ENCODE data around the gene MMAB.

Gene MMAB

DNA sequence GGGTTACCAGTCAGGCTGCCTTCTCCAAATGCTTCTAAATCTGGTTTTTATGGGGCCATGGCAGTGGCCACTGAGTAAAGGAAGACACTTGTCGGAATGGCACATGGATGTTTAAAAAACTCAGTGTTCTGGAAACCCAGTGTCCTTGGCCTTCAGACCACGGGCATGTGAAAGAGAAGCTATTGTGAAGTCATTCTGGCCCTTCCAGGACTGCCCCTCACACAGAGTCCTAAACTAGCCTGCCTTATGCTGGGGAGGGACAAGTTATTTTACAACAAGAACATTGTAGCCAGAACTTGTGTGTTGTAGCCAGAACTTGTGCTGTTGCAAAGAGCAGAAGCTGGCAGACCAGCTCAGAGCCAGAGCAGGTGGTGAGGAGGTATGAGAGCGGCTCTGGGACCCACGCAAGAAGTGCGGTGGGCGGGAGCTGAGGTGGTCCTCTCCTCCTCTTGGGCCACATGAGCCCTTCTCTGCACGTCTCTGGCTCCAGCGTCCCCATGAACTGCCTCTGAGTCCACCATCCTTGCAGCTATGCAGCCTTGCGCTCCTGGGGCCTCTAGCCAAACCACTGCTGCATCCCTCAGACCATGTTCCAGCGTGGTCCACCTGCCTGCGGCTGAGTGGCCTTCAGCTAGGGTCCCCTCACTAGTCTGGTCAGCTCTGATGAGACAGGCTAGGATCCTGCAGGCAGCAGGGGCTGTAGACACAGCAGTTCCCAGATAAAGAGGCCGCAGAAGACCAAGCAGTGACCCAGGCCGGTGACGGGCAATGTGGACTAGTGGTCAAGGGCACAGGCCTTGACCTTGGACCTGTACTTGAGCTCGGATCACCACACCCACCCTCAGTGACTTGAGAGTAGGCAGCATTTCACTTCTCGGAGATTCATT lies 32.5 kb downstream of the MMAB start:
- DNase-seq (ENCODE audit: low read depth in 2 of 2): no peak

DNA sequence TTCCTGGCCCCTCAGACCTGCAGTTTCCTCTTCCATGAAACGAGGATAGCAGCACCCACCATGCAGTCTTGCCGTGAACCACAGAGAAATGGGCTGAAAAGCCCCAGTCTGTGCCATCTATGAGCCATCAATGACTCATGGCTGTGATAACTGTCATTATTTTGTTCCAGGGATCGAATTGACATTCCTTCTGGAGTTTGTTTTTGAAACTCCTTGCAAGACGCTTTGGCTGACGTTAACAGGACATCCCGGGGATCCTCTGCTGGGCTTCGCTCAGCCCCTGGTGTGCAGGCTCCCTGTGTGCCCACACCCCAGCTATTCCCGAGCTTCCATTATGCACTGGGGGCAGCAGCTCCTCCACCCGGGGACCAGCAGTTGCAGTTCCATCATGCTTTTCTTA lies 33.8 kb downstream of the MMAB start:
- no peak for DNase-seq (ENCODE audit: low read depth in 2 of 2)

DNA sequence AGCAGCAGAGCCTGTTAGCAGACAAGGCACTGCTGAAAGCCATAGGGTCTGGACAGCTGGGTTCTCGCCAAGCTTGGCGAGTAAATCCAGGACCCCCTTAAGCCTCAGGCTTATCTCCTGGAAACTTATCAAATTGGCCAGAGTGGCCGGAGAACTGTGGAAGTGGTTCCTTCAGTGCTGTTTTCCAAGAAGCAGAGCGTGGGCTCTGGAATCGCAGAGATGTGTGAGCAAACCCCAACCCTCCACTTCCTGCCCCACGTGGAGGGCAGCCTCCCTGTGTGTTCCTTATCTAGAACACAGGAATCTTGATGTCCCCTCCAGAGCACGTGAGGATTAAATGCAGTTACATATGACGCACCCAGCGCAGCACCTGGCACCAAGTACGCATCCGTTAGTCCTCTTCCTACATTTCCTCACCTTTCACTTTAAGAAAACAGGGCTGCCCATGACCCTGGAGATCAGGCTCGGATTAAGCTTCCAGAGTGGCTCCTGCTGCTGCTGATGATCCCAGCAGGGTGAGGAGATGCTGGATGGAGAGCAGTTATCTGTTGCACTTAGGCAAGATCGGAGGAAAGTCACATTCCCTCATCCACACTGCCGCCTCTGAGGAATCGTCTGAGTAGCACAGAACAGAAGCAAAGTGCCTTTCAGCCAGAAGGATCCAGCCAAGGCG lies 35.0 kb downstream of the MMAB start:
- DNase-seq (ENCODE audit: low read depth in 2 of 2): no peak

DNA sequence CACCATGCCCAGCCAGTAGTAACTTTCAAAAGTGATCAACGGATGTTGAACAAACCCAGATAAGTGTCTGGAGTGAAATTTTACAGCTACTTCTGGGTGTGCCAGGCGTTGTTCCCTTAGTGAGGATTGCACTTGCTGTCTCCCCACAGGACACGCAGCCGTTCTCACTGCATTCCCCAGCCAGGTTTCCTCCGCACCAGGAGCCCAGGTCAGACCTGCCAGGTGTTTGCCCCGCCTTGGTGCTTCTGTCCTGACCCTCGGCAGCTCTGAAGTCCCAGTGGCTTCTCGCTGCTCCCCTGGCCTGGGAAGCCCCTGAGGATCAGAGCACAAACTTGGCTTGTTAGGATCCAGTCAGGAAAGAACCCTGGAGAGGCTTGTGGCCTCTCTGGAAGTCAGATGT lies 36.2 kb downstream of the MMAB start:
- no peak for DNase-seq (ENCODE audit: low read depth in 2 of 2)

DNA sequence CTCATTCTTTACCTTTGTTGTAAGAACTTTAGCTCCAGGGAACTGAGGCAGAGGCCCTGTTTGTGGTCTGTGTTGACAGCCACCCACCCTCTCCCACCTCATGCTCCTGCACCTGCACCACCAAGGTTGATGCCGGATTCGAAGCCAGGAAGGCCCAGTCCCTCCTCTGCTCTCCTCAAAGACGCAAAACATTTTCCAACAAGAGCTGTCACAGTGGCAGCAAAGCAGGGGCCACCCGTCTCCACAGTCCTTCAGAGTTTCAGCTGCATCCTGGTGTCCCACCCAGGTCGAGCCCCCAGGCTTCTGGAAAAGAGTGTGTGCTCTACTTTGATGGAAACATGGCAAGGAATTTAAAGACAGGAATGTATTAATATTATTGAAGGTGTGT lies 37.4 kb downstream of the MMAB start:
- DNase-seq (ENCODE audit: low read depth in 2 of 2): no peak

DNA sequence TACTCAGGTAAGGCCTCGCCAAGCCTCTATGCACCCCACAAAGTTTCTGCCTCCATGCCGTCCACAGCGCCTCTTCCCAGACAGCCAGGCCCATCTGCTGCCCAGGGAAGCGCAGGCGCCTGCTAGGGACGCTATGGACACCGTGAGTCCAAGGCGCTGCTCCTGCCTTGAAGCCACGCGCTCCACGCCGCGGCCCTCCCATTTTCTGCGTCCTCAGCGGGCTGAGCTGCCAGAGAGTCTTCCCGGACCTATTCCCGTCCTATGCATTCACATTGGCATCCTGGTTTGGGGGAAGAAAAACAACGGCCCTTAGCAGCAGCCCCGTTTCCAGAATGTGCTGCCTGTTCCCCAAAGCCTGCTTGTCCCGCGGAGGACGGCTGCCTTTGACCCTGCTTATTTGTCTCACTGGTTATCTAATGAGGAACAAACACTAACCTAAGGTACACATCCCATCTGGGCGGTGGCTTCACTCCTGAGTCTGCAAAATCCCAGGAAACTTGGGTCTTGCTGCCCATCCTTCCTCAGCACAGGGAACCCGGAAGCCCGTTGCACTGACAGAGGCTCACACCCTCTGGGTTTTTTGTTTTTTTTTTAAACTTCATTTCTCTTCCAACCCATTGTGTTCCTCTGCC lies 38.0 kb downstream of the MMAB start:
- no peak for DNase-seq (ENCODE audit: low read depth in 2 of 2)

DNA sequence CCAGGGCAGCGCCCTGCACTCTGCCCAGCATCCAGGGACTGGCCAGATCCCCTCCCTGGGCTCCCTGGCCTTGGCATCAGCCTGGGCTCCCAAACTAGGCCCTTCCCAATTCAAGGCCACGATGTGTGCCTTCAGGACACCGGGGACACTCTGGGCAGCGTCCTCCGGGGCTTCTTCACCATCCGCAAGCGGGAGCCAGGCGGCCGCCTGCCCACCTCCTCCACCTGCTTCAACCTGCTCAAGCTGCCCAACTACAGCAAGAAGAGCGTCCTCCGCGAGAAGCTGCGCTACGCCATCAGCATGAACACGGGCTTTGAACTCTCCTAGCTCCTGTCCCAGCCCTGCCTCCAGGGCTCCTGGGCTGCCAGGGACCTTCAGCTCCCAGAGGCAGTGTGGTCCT lies 38.8 kb downstream of the MMAB start:
- no peak for DNase-seq (ENCODE audit: low read depth in 2 of 2)

DNA sequence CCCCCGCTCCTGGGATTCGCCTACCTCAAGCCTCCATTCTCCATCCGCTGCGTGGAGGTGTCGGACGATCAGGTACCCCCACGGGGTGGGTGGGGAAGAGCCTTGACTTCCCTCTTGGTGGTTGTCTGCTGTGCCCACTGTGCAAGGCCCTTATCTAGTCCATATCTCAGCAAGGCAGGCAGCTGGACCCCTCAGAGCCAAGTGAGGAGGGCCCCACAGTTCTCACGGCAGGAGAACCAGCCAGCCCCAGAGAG lies 39.9 kb downstream of the MMAB start:
- DNase-seq (ENCODE audit: low read depth in 2 of 2): no peak

DNA sequence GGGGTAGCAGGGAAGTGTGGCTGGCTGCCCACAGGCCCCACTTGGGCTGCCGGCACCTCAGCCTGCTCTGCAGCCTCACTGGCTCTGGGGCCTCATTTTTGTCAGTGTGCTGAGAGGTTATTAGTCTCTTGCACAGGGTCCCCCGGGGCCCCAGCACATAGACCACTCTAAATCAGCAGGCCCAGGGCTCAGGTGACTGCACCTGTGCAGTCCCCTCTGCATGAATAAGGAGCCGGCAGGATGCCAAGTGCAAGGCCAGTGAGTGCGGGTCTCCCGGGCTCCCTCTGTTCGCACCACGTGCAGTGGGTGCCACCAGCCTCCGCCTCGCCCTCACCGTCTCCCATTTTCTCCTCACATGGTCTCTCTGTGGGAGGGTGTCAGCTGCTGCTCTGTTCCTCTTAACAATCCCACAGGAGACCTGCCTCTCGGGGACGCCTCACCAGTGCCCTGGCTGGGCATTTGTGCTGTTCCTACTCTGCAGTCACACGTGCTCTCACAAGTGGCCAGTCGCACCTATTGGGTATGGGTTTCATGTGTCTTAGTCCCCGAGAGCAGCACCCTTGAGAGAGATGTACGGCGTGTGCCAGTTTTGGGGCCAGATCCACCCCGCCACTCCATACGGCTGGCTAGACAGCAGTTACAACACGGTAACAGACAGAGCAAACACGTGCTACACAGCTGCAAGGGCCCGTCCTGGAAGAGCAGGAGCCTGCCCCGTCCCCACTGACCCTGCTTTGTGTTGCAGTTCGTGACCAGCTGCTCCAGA lies 40.4 kb downstream of the MMAB start:
- DNase-seq (ENCODE audit: low read depth in 2 of 2): no peak

DNA sequence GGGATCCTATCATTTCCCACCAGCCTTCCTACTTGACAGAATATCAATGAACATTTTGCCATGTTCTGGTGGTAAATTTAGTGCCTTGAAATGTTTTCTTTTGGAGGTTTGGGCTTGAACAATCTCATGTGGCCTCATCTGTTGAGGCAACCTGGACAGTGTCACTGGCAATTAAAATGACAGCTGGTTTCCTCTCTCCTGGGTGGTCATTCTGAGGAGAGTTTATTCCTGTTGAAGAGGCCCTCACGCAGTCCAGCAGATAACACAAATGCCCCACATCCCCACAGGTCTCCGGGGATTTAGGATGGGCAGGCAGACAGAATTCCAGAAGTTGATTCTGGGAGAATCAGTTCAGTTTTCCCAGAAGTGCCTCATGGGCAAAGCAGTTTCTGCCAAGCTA lies 41.9 kb downstream of the MMAB start:
- no peak for DNase-seq (ENCODE audit: low read depth in 2 of 2)

DNA sequence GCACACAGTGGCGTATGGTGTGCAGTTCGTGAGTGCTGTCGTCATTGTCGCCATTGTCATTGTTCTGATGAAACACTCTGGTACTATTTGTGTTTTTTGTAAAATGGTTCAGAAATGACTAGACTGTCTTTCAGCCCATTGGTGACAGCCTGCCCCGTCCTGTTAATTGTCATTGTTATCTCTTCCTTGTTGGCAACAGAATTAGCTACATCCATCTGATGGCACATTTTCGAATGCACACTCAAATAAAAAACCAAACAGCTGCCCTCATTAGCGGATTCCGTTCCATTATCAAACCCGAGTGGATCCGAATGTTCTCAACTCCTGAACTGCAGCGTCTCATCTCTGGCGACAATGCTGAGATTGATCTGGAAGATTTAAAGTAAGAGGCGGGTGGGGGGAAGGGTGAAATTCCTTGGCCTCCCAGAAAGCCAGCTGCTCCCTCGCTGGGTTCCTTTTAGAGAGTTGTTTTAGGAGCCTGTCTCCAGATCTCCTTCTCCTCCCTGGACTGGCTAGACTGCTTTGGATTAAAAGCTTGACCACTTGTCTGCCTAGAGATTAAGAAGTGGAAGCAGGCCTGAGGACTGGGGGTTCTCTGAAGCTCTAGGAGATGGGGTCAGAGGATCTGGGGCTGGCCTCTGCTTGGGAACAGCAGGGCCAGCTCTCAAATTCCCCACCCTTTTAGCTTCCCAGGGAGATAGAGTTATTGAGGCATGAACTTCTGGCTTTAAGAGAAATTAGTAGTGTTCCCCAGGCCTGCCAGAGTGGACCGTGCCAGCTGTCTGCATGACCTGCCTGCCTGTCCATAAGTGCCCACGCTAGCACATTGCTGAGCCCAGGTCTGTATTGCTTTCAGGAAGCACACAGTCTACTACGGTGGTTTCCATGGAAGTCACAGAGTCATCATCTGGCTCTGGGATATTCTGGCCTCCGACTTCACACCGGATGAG lies 43.3 kb downstream of the MMAB start:
- no peak for DNase-seq (ENCODE audit: low read depth in 2 of 2)

DNA sequence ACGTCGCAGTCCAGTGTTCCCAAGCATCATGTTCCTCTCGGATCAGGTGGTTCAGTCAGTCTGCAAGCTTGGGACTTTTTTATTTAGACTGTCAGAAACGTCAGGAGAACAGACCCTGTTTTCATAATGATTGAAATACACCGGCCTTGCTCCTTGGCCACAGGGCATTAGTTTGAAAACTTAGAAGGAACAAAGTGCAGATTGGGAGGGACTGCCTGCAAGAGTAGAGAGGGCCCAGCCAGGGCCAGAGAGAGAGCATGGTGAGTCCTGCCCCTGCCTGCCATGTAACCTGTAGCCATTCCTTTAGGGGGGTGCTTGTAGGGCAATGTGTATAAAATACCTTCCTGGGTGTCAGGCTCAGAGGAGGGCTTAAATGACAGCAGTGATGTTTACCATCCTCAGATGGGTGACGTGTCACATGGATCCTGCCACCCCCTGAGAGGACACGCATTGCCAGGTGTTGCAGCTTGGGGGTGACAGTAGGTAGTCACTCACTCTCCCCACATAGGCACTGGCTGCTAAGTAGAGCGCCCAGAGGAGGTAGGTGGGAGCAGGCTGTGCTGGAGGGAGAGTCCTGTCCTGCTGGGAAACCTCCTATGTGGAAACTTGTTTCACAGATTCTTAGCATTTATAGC lies 45.7 kb downstream of the MMAB start:
- DNase-seq (ENCODE audit: low read depth in 2 of 2): no peak

DNA sequence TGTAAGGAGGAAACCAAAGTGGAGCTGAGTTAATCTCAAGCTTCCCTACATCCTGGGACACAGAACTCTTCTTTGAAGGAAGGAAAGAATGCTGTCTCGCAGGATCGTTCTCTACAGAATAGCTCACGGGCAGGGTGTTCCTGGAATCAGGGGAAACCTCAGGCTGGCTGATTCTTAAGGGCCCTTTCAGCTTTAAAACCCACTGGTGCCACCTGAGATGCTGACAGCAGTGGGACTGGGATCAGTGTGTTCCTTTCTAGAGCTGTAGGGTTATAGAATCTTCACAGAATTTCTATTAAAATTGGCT lies 48.1 kb downstream of the MMAB start:
- DNase-seq (ENCODE audit: low read depth in 2 of 2): no peak

DNA sequence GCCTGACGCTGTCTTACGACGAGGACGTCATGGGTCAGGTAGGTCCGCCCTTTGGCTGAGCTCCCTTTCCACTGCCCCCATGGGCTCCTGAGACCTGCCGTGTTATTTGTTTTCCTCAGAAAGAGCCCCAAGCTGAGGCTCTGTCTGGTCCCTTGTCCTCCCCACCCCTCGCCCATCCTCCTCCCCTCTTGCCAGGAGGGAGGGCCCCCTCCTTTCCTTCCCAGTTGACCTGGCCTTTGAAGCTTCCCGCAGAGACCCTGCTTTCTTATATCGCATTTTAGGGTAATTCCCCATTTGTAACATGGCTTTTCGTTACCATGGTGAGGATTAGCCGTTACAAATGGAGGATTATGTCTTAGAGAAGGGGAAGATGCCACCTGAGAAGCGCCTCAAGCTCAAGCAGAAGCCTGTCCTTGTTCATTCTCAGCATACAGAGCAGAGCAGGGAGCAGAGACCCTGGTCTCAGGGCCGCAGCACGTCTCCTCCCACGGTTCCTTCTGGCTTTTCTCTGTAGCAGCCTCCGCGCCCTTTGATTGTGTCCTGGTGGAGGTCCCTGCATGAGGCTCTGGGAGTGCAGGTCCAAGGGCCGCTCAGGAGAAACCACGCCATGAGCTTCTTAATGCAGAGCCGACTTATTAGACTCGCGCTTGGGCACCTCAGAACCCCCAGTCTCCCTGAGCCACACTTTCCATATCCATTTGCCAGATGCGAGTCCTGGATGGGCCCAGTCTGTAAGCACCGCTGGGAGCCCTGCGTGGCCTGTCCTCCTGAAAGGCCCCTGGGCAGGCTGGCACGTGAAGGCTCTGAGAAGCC lies 48.6 kb downstream of the MMAB start:
- DNase-seq (ENCODE audit: low read depth in 2 of 2): no peak

DNA sequence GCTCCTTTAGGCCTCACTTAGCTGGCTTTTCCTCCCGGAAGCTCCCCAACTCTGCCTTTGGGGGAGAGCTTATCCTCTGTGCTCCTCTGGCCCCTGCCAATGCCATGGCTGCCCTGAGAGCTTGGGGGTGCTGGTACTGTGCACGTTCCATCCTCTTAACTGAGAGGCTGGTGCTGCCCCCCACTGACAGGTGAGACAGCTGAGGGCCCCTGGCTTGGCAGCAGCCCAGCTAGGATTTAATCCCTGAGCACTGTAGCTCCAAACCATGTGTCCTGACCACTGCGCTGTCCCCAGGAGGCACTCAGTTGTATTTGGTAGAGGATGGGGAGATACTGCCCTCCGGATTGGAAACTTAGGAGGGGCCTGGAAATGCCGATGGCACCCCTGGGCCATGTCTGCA lies 49.8 kb downstream of the MMAB start:
- DNase-seq (ENCODE audit: low read depth in 2 of 2): no peak

DNA sequence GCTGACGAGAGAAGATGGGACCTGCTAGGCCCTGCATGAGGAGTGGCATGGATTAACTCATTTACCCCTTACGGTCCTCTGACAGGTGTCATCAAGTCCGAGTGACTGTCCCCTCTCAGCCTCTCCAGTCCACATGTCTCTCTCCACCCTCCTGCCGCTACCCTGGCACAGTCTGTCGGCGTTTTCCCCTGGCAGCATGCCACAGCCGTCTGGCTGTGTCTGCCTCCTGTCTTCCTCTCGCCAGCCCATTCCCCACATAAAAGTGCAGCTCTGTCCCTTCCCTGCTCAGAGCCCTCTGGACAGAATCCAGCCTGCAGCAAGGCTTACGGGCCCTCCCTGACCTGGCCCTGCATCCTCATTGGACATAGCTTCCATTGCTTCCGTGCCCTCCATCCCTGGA lies 50.2 kb downstream of the MMAB start:
- no peak for DNase-seq (ENCODE audit: low read depth in 2 of 2)

DNA sequence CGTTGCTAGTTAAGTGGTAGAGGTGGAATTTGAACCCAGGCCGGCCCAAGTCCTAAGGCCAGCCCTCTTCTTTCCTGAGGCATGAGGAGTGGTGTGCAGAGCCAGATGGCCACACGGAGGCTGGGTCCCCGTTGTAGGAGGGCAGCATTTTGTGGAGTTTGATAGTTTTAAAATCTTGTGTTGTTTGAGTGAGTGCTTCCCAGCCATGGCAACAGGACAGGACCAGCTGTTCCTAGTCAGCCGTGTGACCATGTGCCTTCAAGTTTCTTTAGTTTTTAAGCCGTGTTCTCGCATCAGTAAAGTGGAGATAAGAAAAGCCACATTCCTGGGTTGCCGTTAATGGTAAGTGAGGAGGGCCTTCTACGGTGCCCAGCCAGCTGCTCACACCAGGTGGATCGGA lies 51.5 kb downstream of the MMAB start:
- DNase-seq (ENCODE audit: low read depth in 2 of 2): no peak

DNA sequence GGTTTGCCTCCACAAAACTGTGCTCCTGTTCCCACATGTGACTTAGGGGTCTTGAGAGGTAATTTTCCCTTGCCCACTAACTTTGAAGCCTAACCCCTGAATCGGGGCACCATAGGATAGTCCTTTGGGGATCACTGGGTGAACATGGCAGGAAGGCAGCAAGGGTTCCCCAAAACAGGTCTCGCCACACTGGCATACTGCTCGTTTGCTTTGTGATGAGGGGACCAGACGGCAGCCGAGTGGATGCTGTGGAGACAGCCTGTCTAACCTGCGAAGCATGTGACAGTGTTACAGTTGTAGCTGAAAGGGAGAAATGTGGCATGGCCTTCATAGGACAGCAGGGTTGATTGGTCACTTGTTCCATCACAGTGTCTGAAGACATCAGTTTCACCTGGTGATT lies 53.5 kb downstream of the MMAB start:
- no peak for DNase-seq (ENCODE audit: low read depth in 2 of 2)

DNA sequence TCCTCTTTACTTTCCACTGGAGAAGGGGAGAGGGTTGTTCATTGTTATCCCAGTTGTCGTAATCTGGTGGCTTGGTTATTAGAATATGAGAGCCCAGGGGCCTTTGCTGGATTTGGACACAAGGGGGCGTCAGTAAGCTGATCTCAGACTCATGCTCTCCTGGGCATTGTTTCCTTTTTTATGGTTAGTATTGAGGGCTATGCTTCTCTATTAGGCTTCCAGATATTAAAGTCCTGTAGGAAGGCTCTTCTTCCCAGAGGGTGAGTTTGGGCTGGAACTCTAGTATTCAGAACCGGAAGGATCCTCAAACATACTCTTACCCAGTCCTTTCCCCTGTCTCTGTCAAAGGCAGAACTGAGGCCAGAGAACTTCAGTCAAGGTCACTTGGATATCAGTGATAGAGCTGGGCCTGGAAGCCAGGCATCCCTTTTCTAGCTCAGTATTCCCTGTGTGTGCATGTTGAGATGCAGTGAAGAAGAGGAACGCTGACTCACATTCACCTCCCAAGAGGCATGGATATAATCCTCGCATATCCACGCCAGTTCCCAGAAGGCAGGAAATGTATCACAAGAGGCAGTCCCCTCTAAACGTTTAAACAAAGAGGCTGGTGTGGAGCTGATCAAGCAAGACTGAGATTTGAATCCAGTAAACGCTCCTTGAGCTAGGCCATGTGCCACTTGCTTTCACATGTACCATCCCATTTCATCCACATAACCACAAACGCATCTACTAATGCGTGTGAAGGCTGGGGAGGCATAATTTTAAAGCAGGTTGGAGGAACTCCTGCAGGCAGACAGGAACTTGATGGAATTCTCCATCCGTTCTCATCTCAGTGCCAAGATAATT lies 54.3 kb downstream of the MMAB start:
- peak; percentile 6 to 16 for DNase-seq (ENCODE audit: low read depth in 2 of 2)

All from stimulated activated CD4-positive, alpha-beta T cell treated with anti-CD3 and anti-CD28 coated beads, Interleukin-1b, Interleukin-23, amount 100 ng/mL, for 1 hour (primary cell).